Mesodermal cell (in vitro differentiated cells): ENCODE data around the gene THTPA.
A peak's percentile ranks its signal among the peaks of the same experiment; 100 is the strongest.

Experiments used
- H3K27ac ChIP-seq: 2 replicates; pipeline ENCODE4 v1.7.0; 2013; ENCODE audit warnings: mild to moderate bottlenecking, low read depth, low read length, moderate library complexity; ENCODE audit not compliant: severe bottlenecking
- H3K36me3 ChIP-seq: 2 replicates; pipeline ENCODE4 v1.7.1; 2013; ENCODE audit warnings: mild to moderate bottlenecking, low read length, moderate library complexity; ENCODE audit not compliant: control insufficient read depth, insufficient read depth
- H3K4me1 ChIP-seq: one replicate; pipeline ENCODE4 v1.7.1; 2013; ENCODE audit warnings: mild to moderate bottlenecking, low read length; ENCODE audit not compliant: insufficient read depth, control insufficient read depth, poor library complexity, severe bottlenecking
- H3K4me3 ChIP-seq: 2 replicates; pipeline ENCODE4 v1.7.0; 2013; ENCODE audit warnings: low read length, control low read depth, mild to moderate bottlenecking; ENCODE audit not compliant: insufficient read depth, poor library complexity, severe bottlenecking; ENCODE audit errors: extremely low read depth
- H3K9me3 ChIP-seq: 2 replicates; pipeline ENCODE4 v1.7.1; 2013; ENCODE audit warnings: mild to moderate bottlenecking, low read length, moderate library complexity; ENCODE audit not compliant: control insufficient read depth
- WGBS, 2 experiments: methylation state at CpG; one replicate each; pipeline ENCODE4 v1.1.5; 2013; ENCODE audit warnings: missing lambda C conversion rate in 2 of 2; ENCODE audit not compliant: insufficient coverage in 2 of 2; 5-methylcytosine and 5-hydroxymethylcytosine counted together

The THTPA gene

GRCh38 chr14:23556700-23557440, 799 bp downstream of the THTPA start:
- 66 to 68% methylated on average over 14 to 15 of the region's 17 CpGs for WGBS, 2 experiments
- H3K4me1 ChIP-seq: peaks cover 7% of the 10 kb centered on the region
- H3K27ac ChIP-seq: no peak overlapping the region

GRCh38 chr14:23557521-23557920, 1.4 kb downstream of the THTPA start:
- Histone ChIP-seq H3K9me3 (no peaks in the 10 kb centered on the region), H3K4me3 (no peak overlapping the region), H3K4me1 (peaks cover 7% of the 10 kb centered on the region), H3K27ac (no peak overlapping the region), H3K36me3 (peaks cover 45% of the 10 kb centered on the region)
- 83 to 93% methylated on average over 2 of the region's 2 CpGs for WGBS, 2 experiments

More at GRCh38 chr14:23556700-23557440, 799 bp downstream of the THTPA start:
- Histone ChIP-seq H3K36me3 (peaks cover 39% of the 10 kb centered on the region), H3K4me3 (peak overlapping the region; percentile 72), H3K9me3 (no peaks in the 10 kb centered on the region)

- 100% methylated on average over 1 of the region's 1 CpG for WGBS, 2 experiments
- peaks cover 45% of the 10 kb centered on the region for H3K36me3 ChIP-seq
- no peak overlapping the region for H3K4me3 ChIP-seq
- H3K9me3 ChIP-seq: no peaks in the 10 kb centered on the region
- H3K4me1 ChIP-seq: peaks cover 7% of the 10 kb centered on the region
- H3K27ac ChIP-seq: no peak overlapping the region
Measured at GRCh38 chr14:23557946-23558345, 1.9 kb downstream of the THTPA start.

- Histone ChIP-seq H3K4me3 (no peak overlapping the region), H3K9me3 (no peaks in the 10 kb centered on the region), H3K36me3 (peaks cover 50% of the 10 kb centered on the region), H3K27ac (no peak overlapping the region), H3K4me1 (peaks cover 7% of the 10 kb centered on the region)
- WGBS, 2 experiments: 92 to 94% methylated on average over 9 of the region's 10 CpGs
Measured at GRCh38 chr14:23558346-23559009, 2.4 kb downstream of the THTPA start.

GRCh38 chr14:23559010-23559925, 3.2 kb downstream of the THTPA start:
- no peak overlapping the region for H3K27ac ChIP-seq
- peaks cover 56% of the 10 kb centered on the region for H3K36me3 ChIP-seq
- peaks cover 7% of the 10 kb centered on the region for H3K4me1 ChIP-seq
- no peak overlapping the region for H3K4me3 ChIP-seq
- 65 to 79% methylated on average over 12 to 17 of the region's 21 CpGs for WGBS, 2 experiments
- no peaks in the 10 kb centered on the region for H3K9me3 ChIP-seq

GRCh38 chr14:23559926-23560520, 4.0 kb downstream of the THTPA start:
- Histone ChIP-seq H3K27ac (no peak overlapping the region), H3K4me1 (peaks cover 7% of the 10 kb centered on the region), H3K36me3 (peaks cover 64% of the 10 kb centered on the region), H3K9me3 (no peaks in the 10 kb centered on the region), H3K4me3 (no peak overlapping the region)
- whole genome bisulfite sequencing, 2 experiments: 56 to 82% methylated on average over 2 to 3 of the region's 3 CpGs

- WGBS, 2 experiments: 94 to 100% methylated on average over 2 of the region's 2 CpGs
Measured at GRCh38 chr14:23561259-23561658, 5.2 kb downstream of the THTPA start.

GRCh38 chr14:23561873-23562821, 6.1 kb downstream of the THTPA start:
- 94 to 98% methylated on average over 12 to 13 of the region's 15 CpGs for WGBS, 2 experiments
- Histone ChIP-seq H3K4me3 (no peak overlapping the region), H3K4me1 (peaks cover 1% of the 10 kb centered on the region), H3K27ac (no peak overlapping the region), H3K36me3 (peaks cover 69% of the 10 kb centered on the region), H3K9me3 (no peaks in the 10 kb centered on the region)

More at GRCh38 chr14:23561259-23561658, 5.2 kb downstream of the THTPA start:
- H3K36me3 ChIP-seq: peaks cover 69% of the 10 kb centered on the region
- no peak overlapping the region for H3K27ac ChIP-seq
- no peaks in the 10 kb centered on the region for H3K9me3 ChIP-seq
- H3K4me3 ChIP-seq: no peak overlapping the region
- peaks cover 7% of the 10 kb centered on the region for H3K4me1 ChIP-seq

GRCh38 chr14:23562822-23563472, 6.9 kb downstream of the THTPA start:
- H3K27ac ChIP-seq: no peak overlapping the region
- WGBS, 2 experiments: 84 to 90% methylated on average over 2 of the region's 2 CpGs
- peaks cover 69% of the 10 kb centered on the region for H3K36me3 ChIP-seq
- no peaks in the 10 kb centered on the region for H3K9me3 ChIP-seq
- no peak overlapping the region for H3K4me3 ChIP-seq
- H3K4me1 ChIP-seq: peaks cover 1% of the 10 kb centered on the region
